HS-5 (cell line): ENCODE measurements around the gene DGKE.
A peak's percentile ranks its signal among the peaks of the same experiment; 100 is the strongest.

Experiments used
- DNase-seq: peaks from one replicate; pipeline ENCODE4 v3.0.0-alpha.2; 2012; ENCODE audit warnings: low read depth

DGKE gene

GRCh38 chr17:56815711-56816110 lies 18.2 kb upstream of the DGKE start:
- no peak for DNase-seq

GRCh38 chr17:56817066-56817465 lies 16.9 kb upstream of the DGKE start:
- no peak for DNase-seq

- no peak for DNase-seq
Observed at GRCh38 chr17:56819030-56819429, 14.9 kb upstream of the DGKE start.

DNA sequence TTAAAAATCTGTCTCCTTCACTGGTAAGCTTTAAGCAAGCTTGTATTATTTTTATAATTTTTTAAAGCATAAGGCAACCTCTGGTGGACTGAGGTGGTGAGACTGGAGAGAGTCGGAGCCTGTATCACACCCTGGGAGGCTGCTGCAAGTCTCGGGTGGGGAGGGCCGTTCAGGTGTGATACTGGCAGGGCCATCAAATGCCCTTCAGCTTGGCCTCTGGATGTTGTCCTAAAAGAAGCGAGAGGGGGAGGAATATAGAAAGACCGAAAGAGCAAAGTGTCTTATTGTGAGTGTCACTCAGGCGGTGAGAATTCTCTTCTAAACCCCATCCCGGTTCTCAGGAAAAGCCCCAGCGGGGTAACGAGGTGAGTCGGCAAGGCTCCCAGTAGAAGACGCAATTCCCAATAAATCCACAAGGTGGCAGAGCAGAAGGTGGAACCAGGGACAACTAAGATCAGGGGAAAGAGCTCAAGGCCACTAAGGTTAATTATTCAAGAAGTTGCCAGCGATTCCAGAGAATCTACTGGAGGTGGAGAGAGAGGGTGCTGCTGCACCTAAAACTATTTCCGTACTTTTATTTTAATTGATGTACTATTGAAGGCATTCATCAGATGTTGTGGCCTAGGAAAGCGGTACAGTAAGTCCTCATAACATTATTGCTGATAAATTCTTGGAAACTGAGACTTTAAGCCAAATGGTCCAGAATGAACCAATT lies 14.4 kb upstream of the DGKE start:
- DNase-seq: peak; percentile 60

GRCh38 chr17:56820207-56820606 lies 13.7 kb upstream of the DGKE start:
- DNase-seq: no peak

DNA sequence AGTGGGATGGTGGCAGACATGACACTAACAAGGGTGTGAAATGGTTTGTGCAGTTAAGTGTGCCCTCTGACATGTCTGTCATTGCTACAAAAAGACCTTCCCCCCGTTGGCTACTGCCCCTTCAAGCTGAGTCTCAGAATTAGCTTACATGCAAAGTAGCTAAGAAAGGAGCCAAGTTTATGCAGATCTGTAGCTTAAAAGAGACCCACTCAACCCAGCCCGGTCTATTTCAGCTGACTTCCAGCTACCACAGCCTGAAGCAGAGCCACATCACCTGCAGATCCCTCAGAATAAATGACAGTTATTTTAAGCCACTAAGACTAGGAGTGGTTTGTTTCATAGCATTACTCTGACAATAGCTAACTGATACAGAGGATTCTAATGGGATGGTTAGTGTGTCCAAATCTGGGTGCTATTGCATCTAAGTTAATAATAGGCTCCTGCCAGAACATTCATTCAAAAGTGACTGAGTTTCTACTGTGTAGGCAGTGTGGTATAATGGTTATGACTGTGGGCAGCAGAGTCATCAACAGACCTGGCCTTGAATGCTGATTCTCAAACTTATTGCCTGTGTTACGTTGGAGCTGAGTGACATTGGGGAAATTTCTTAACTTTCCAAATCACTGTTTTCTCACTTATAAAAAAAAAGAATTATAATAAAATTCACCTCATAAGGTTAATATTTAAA lies 12.0 kb upstream of the DGKE start:
- DNase-seq: no peak

- no peak for DNase-seq
Observed at GRCh38 chr17:56822725-56823124, 11.2 kb upstream of the DGKE start.

GRCh38 chr17:56823848-56824247 lies 10.1 kb upstream of the DGKE start:
- no peak for DNase-seq

GRCh38 chr17:56824503-56824902 lies 9.4 kb upstream of the DGKE start:
- DNase-seq: no peak

DNA sequence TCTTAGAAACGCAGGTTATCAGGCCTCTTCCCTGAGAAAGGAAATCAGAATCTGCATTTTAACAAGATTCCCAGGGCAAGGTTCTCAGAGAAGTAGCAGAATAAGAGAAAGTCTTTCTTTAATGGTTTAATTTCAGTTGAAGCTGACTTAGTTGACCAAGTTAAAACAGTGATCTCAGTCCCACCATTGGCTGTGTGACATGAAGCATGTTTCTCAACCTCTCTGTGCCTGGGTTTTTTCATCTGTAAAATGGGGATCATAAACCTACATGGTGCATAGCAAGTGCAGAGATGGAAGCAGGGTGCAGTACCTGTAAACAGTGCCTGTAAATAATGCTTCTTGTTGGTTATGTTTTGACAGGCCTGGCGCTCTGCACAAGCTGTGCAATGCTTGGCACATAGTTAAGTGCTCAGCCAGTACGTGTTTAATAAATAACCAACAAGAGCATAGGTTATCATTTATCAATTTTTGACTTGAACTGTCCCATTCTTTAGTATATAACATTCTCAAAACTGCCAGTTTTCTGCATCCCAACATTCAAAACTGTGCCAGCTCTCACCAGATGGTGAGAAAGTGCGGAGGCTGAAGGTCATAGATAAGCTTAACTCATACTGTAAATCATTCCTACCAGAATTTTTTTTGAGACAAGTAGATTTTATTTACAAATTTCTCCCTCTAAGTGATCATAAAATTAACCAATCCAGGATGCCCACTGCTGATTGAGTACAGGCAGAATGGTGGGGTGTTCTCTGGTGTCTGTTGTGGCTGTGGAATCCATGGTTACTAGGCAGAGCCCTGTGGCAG lies 7.1 kb upstream of the DGKE start:
- DNase-seq: no peak

- no peak for DNase-seq
Observed at GRCh38 chr17:56830726-56831368, 3.1 kb upstream of the DGKE start.

GRCh38 chr17:56831369-56832095 lies 2.4 kb upstream of the DGKE start:
- DNase-seq: no peak

- no peak for DNase-seq
Observed at GRCh38 chr17:56832446-56832845, 1.5 kb upstream of the DGKE start.

DNA sequence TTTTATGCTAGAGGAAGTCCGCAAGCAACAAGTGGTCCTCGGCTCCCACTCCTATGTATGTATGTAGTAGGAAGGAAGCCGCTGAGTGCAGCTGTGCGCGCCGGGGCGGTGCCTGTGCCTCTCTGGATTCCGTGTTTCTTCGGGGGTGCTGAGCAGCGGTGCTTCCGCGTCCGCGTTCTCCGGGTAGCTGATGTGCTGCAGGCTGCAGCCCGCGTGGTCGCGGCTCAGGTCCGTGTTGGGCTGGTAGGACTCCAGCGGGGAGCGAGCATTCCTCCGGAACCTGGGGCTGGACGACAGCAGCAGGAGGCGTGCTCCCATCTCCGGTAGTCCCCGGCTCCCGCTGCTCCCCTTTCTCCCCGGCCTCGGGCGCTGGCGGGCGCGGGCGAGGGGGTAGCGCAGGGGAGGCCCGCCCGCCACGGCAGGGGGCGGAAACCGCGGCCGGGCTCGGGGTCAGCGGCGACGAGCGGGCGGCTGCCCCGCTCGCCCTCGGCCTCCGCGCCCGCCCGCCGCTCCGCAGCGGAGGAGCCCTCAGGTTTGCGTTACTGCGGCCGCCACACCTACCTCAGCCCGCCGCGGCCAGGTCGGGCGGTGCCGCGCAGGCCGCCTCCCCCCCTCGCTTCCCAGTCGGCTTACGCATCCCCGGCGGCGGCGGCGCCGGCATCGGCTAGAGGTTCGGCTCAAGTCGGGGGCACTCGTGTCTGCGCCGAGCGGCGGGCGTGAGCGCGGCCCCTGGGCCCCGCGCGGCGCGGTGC lies 718 bp upstream of the DGKE start:
- DNase-seq: no peak

GRCh38 chr17:56834380-56835263 lies 671 bp downstream of the DGKE start:
- no peak for DNase-seq

DNA sequence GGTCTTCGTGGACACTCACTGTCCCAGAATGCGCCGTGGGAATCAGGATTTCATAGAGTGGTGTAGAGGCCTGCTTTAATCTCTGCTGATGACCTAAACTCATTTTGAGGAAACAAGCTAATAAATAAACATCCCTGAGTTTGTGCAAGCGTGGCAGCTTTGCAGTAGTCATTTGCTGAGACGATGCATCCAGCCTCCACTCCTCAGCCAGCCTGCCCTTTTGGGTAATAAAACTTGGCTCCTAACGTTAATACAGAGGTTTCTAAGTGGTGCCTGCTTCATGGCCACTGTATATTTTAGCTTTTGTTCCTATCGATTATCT lies 1.3 kb downstream of the DGKE start:
- DNase-seq: no peak

GRCh38 chr17:56838687-56839086 lies 4.7 kb downstream of the DGKE start:
- DNase-seq: no peak

DNA sequence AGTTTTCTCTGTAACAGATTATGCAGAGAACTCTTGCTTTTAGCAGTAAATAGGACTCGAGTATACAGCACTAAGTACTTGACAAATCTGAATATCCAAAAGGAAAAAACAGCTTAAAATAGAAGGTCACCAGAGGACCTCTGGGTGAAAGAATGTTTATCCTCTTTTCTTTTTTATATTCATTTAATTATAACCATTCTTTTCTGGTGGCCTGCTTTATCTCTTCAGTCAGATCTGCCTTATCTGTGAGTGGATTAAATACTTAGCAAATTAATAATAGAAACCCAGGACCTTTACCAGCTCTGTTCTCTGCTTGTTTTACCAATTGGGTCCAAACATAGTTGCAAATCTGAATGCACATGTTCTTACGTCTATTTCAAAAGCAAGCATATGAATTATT lies 8.6 kb downstream of the DGKE start:
- no peak for DNase-seq

DNA sequence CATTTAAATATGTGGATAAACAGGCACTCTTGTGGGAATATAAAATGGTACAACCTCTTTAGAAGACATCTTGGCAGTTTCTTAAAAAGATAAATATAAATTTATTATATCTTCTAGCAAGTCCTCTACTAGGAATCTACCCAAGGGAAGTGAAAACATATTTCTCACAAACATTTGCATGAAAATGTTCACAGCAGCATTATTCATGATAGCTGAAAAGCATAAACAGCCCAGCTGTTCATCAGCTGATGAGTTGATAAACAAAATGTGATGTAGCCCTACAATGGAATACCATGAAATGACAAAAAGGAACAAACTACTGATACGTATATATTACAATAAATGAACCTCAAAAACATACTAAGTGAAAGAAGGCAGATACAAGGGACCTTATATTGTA lies 12.0 kb downstream of the DGKE start:
- no peak for DNase-seq

GRCh38 chr17:56847106-56847505 lies 13.2 kb downstream of the DGKE start:
- DNase-seq: no peak
